Prostate gland (tissue), 2 donors: Measurements from ENCODE around the gene LCN12.

Source experiments
- POLR2A ChIP-seq: fragments of 450-650 bp; IDR thresholded peaks from one replicate; pipeline ENCODE4 v1.6.1; 2016; ENCODE audit warnings: antibody characterized with exemption, mild to moderate bottlenecking
- TF ChIP-seq, protein P1 (sequence below), 4 experiments: fragments of 200-600 bp in 2 of 4; fragments of 450-650 bp in 2 of 4; sonication (generic) in 2 of 4; IDR thresholded peaks; 1 replicate in 3 of 4; 2 replicates in 1 of 4; pipeline ENCODE4 v1.5.1; 2016 to 2019; ENCODE audit warnings: antibody characterized with exemption in 4 of 4, mild to moderate bottlenecking in 2 of 4, moderate library complexity in 2 of 4

DNA sequence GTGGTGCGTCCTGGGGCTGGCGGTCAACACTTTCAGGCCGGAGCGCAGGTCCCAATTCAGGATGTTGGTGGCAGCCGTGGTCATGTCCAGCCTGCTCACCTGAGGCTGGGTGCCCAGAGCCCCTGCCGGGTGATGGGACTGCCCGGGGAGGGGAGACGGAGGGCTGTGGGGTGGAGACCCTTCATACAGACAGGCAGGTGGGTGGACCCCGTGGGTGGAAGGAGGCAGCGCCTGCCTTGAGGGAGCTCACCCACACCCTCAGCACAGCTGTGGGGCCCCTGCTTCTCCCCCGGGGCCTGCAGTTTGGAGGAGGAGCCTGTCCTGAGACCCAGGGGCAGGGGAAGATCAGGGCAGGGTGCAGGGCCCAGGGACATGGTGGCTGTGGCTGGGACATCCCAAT, 18.3 kb downstream of the LCN12 start:
- TF ChIP-seq POLR2A: no peak
- TF ChIP-seq, protein P1, sequence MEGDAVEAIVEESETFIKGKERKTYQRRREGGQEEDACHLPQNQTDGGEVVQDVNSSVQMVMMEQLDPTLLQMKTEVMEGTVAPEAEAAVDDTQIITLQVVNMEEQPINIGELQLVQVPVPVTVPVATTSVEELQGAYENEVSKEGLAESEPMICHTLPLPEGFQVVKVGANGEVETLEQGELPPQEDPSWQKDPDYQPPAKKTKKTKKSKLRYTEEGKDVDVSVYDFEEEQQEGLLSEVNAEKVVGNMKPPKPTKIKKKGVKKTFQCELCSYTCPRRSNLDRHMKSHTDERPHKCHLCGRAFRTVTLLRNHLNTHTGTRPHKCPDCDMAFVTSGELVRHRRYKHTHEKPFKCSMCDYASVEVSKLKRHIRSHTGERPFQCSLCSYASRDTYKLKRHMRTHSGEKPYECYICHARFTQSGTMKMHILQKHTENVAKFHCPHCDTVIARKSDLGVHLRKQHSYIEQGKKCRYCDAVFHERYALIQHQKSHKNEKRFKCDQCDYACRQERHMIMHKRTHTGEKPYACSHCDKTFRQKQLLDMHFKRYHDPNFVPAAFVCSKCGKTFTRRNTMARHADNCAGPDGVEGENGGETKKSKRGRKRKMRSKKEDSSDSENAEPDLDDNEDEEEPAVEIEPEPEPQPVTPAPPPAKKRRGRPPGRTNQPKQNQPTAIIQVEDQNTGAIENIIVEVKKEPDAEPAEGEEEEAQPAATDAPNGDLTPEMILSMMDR (IDR thresholded peaks at IDR 0.05): no peak
